Stomach (tissue), 9 donors: ENCODE data around the gene EML5. TPM values are rescaled to one million over a fixed set of nuclear protein-coding genes. Genes with fewer than 3 reads are reported as not detected.

Experiments
- DNase-seq, 2 donors: peaks; one replicate each; pipeline versions ENCODE4 v3.0.0 to v3.0.0-alpha.2; 2013 to 2019
- H3K27ac ChIP-seq, 5 donors: fragments of 200-600 bp in 4 of 5; sonication (generic) in 4 of 5; one replicate each; pipeline ENCODE4 v1.5.1; 2013 to 2019; ENCODE audit warnings: mild to moderate bottlenecking in 1 of 5, moderate library complexity in 1 of 5
- H3K27me3 ChIP-seq, 3 donors: fragments of 200-600 bp; sonication (generic); one replicate each; pipeline ENCODE4 v1.5.1; 2017 to 2019; ENCODE audit warnings: mixed run types in 1 of 3
- H3K36me3 ChIP-seq, 4 donors: fragments of 200-600 bp; sonication (generic); 1 replicate in 3 of 4; 2 replicates in 1 of 4; pipeline ENCODE4 v1.5.1; 2016 to 2019
- H3K4me1 ChIP-seq, 4 donors: fragments of 200-600 bp; sonication (generic); one replicate each; pipeline ENCODE4 v1.5.1; 2016 to 2019
- H3K4me3 ChIP-seq, 4 donors: fragments of 200-600 bp; sonication (generic) in 3 of 4; one replicate each; pipeline ENCODE4 v1.5.1; 2016 to 2019; ENCODE audit warnings: mild to moderate bottlenecking in 1 of 4
- H3K9me3 ChIP-seq, 4 donors: fragments of 200-600 bp; sonication (generic); one replicate each; pipeline ENCODE4 v1.5.1; 2016 to 2019
- EP300 ChIP-seq: sonication (generic); formaldehyde crosslinking; IDR thresholded peaks from one replicate; pipeline ENCODE4 v1.6.1; 2017; ENCODE audit warnings: antibody characterized with exemption
- POLR2A ChIP-seq, 4 donors: fragments of 450-650 bp; IDR thresholded peaks; one replicate each; pipeline ENCODE4 v1.6.1; 2016; ENCODE audit warnings: antibody characterized with exemption in 4 of 4, control low read depth in 2 of 4, mild to moderate bottlenecking in 1 of 4, moderate library complexity in 1 of 4
- POLR2AphosphoS5 ChIP-seq, 3 donors: sonication (generic); formaldehyde crosslinking; IDR thresholded peaks; one replicate each; pipeline ENCODE4 v1.6.1; 2016; ENCODE audit warnings: antibody characterized with exemption in 3 of 3
- WGBS, 5 donors: extraction: QIAGEN DNeasy Blood & Tissue Kit in 3 of 5; methylation state at CpG; one replicate each; pipeline versions ENCODE4 v1.1.5 to v1.1.7; 2013 to 2018; 5-methylcytosine and 5-hydroxymethylcytosine counted together
- intact Hi-C: fragments of 100-400 bp; cut with DNase I; formaldehyde crosslinking; loops from one replicate; pipeline ENCODE4 v1.15.1; 2023; ENCODE audit warnings: low total_unique reads
- polyA plus RNA-seq, 3 donors: library from polyadenylated mRNA; stranded (reverse); fragments of 200-250 nt; gene quantifications; one replicate each; pipeline ENCODE4 v1.2.3, GENCODE V29; 2013
- small RNA-seq, 4 donors: library from RNA; depleted of rRNA; stranded (forward); fragments of <200 nt; gene quantifications; one replicate each; pipeline ENCODE3, GENCODE V24; 2016
- total RNA-seq, 5 donors: library from RNA; depleted of rRNA; stranded (reverse); fragments of >200 nt; gene quantifications; one replicate each; pipeline versions ENCODE4 v1.1.0 to v1.2.3, GENCODE V29; 2014 to 2016
- TF ChIP-seq, protein P1 (sequence below), 7 experiments: fragments of 450-650 bp in 4 of 7; fragments of 200-600 bp in 3 of 7; sonication (generic) in 3 of 7; IDR thresholded peaks; one replicate each; pipeline ENCODE4 v1.5.1; 2016 to 2019; ENCODE audit warnings: antibody characterized with exemption in 7 of 7, control low read depth in 2 of 7, mild to moderate bottlenecking in 1 of 7
- donor health status: healthy with polysubstance abuse.
- donor health status: Bipolar disorder and iron deficiency.
- donor health status: healthy.

EML5 gene
- total and polyA plus RNA-seq, 8 donors: 0.19 to 10.3 (median 0.92) TPM; not detected in 1

DNA sequence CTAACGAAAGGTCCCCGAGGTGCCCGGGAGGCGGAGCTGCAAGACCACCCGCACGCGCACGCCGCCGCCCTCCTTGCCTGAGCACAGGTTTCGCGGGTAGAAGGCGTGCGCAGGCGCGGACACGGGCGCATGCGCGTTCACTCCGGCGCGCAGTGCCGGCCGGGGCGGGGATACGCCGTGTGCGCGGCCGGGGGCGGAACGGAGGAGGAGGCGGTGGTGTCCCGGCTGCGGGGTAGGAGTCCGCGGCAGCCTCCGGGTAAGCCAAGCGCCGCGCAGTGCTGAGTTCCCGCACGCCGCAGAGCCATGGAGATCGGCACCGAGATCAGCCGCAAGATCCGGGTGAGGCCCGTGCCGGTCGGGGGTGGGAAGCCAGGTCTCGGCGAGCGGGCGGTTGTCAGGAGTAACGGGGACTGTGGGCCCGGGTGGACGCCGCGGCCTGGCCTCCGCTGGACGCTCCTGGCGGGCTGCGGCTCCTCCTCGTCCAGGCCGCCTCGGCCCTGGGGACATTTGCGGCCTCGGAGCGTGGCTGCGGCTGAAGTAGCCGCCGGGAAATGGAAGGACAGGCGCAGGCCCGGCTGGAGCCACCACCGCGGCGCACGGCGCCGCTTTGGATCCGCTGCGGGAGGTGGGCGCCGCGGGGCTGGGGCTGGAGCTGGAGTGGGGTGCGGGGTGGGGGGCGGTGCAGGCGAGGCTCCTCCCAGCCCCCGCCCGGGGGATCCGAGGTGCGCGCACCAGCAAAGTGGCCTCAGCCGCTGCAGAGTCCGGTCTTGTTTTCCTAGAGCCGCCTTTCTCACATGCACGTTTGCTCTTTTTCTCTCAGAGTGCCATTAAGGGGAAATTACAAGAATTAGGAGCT is 229.7 kb downstream of the EML5 start, which contains the start of gene ZC3H14:
ZC3H14 (plus strand) TSS at position 207 of the 856 bp plus-strand sequence; CDS start at position 304, 97 bp downstream.
- TF ChIP-seq POLR2A (IDR thresholded peaks at IDR 0.05): no peak
- TF ChIP-seq EP300: no peak
- TF ChIP-seq, protein P1, sequence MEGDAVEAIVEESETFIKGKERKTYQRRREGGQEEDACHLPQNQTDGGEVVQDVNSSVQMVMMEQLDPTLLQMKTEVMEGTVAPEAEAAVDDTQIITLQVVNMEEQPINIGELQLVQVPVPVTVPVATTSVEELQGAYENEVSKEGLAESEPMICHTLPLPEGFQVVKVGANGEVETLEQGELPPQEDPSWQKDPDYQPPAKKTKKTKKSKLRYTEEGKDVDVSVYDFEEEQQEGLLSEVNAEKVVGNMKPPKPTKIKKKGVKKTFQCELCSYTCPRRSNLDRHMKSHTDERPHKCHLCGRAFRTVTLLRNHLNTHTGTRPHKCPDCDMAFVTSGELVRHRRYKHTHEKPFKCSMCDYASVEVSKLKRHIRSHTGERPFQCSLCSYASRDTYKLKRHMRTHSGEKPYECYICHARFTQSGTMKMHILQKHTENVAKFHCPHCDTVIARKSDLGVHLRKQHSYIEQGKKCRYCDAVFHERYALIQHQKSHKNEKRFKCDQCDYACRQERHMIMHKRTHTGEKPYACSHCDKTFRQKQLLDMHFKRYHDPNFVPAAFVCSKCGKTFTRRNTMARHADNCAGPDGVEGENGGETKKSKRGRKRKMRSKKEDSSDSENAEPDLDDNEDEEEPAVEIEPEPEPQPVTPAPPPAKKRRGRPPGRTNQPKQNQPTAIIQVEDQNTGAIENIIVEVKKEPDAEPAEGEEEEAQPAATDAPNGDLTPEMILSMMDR (IDR thresholded peaks at IDR 0.05): no peak
- peak; percentile 80 to 93 (median 83) for TF ChIP-seq POLR2AphosphoS5 (IDR thresholded peaks at IDR 0.05)
- 0 to 1% (median 0%) methylated on average over 53 to 99 of the region's 99 CpGs for WGBS, 5 donors

DNA sequence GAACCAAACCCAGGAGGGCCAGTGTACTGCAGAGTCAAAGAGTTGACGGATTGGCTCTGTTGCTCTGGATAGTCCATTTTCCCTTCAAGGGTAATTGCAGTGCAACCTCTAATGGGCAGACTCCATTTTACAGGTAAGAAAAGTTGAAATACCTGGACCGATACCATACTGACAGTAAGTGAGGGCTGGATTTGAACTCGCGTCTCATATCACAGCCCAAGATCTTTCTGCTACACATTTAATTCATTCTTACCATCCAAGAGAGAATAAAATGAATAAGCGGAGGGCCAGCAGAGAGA is 230.3 kb downstream of the EML5 start:
- intact Hi-C loops: no loop called here
- Histone ChIP-seq H3K4me3 (peak overlapping the region; percentile 84 to 94 (median 90)), H3K27me3 (no peaks in the 10 kb centered on the region), H3K27ac (peak overlapping the region; percentile 89 to 99 (median 93)), H3K9me3 (no peaks in the 10 kb centered on the region), H3K36me3 (peaks cover 0 to 1% (median under 1%) of the 10 kb centered on the region in 4 donors), H3K4me1 (peaks cover 9 to 37% (median 21%) of the 10 kb centered on the region in 4 donors)
- TF ChIP-seq, protein P1 (IDR thresholded peaks at IDR 0.05): no peak
- WGBS, 5 donors: 23 to 28% (median 25%) methylated on average over 5 of the region's 5 CpGs
- DNase-seq: no peak

More for the DNA sequence above, 229.7 kb downstream of the EML5 start, which contains the start of gene ZC3H14:
- H3K4me1 ChIP-seq: peaks cover 9 to 37% (median 21%) of the 10 kb centered on the region in 4 donors
- no peaks in the 10 kb centered on the region for H3K9me3 ChIP-seq
- DNase-seq: peak; percentile 84 to 97
- H3K27me3 ChIP-seq: no peaks in the 10 kb centered on the region
- H3K36me3 ChIP-seq: peaks cover 5 to 7% (median 6%) of the 10 kb centered on the region in 4 donors
- intact Hi-C loops: no loop called here
- H3K4me3 ChIP-seq: peak within 1 kb of the TSS; percentile 84 to 94 (median 90)
- H3K27ac ChIP-seq: peak within 1 kb of the TSS; percentile 89 to 99 (median 93)

Small RNA genes within 50 kb of the gene (small RNA-seq; reads per million reads assigned to genes)
- gene RF00019 (0 reads per million in 4 donors), gene RNU4-92P (0 reads per million in 4 donors)

Other genes starting within 250 kb of the EML5 start
- 10 to 100 TPM; 18.3 to 63.0 (median 20.0) TPM for gene PTPN21, start 237.9 kb downstream of the EML5 start, total RNA-seq
- 10 to 100 TPM in 1 of 3 donors, 1 to 10 TPM in 2; 3.5 to 11.3 (median 9.3) TPM for gene PTPN21, start 237.9 kb downstream of the EML5 start, polyA plus RNA-seq
- gene ZC3H14, start 229.9 kb downstream of the EML5 start, total RNA-seq: 10 to 100 TPM; 61.3 to 83.9 (median 67.8) TPM
- gene ZC3H14, start 229.9 kb downstream of the EML5 start, polyA plus RNA-seq: 10 to 100 TPM; 18.0 to 24.4 (median 18.7) TPM
- 10 to 100 TPM in 3 of 5 donors, 1 to 10 TPM in 1, not detected in 1; 2.7 to 53.1 (median 18.0) TPM for gene TTC8, start 31.7 kb upstream of the EML5 start, total RNA-seq
- 1 to 10 TPM; 5.8 to 8.7 (median 8.4) TPM for gene TTC8, start 31.7 kb upstream of the EML5 start, polyA plus RNA-seq